Measurements from ENCODE around the gene S100A1. TPM values are rescaled to one million over a fixed set of nuclear protein-coding genes. Genes with fewer than 3 reads are reported as not detected.

The S100A1 gene
- total RNA-seq, 2 experiments from 2014 or later: not detected

GRCh38 chr1:153611356-153611755, 16.9 kb upstream of the S100A1 start:
- CTCF ChIA-PET: interaction anchor here (0.7 to 10.2 kb wide), 4 partner anchors 16 to 101 kb away, joined by 3 to 115 read pairs (median 4); partner anchors contain the start of gene S100A13
- Mint-ChIP-seq H3K27me3 (ENCODE audit: low read depth) (no peaks in the 10 kb centered on the region), H3K36me3 (ENCODE audit: low read depth) (no peaks in the 10 kb centered on the region), H3K4me1 (ENCODE audit: low read depth) (no peaks in the 10 kb centered on the region), H3K4me3 (no peak overlapping the region), H3K9me3 (ENCODE audit: insufficient read depth) (no peaks in the 10 kb centered on the region), H3K27ac (no peak overlapping the region)
- DNase-seq: no peak
- POLR2A ChIA-PET: no interaction called here
- ATAC-seq: no peak

- CTCF ChIA-PET: interaction anchor here (0.7 to 10.2 kb wide), 5 partner anchors 15 to 102 kb away, joined by 3 to 115 read pairs (median 4); partner anchors contain the start of gene S100A13
- Mint-ChIP-seq H3K9me3 (ENCODE audit: insufficient read depth) (no peaks in the 10 kb centered on the region), H3K4me3 (no peak overlapping the region), H3K36me3 (ENCODE audit: low read depth) (no peaks in the 10 kb centered on the region), H3K27ac (no peak overlapping the region), H3K27me3 (ENCODE audit: low read depth) (no peaks in the 10 kb centered on the region), H3K4me1 (ENCODE audit: low read depth) (peaks cover under 1% of the 10 kb centered on the region)
- POLR2A ChIA-PET: interaction anchor here (0.6 kb wide), 1 partner anchor 31 kb away, joined by 3 read pairs; no protein-coding TSS in a partner anchor
- no peak for ATAC-seq
- no peak for DNase-seq
Observed at GRCh38 chr1:153612111-153612754, 16.0 kb upstream of the S100A1 start.

GRCh38 chr1:153612755-153613331, 15.4 kb upstream of the S100A1 start, which contains the start of gene S100A16:
S100A16 (minus strand) TSS chr1:153613137; CDS start chr1:153608151, 4,986 bp downstream.
- Mint-ChIP-seq H3K27me3 (ENCODE audit: low read depth) (no peaks in the 10 kb centered on the region), H3K4me3 (no peak within 1 kb of the TSS), H3K4me1 (ENCODE audit: low read depth) (peaks cover 7% of the 10 kb centered on the region), H3K9me3 (ENCODE audit: insufficient read depth) (no peaks in the 10 kb centered on the region), H3K27ac (no peak within 1 kb of the TSS), H3K36me3 (ENCODE audit: low read depth) (no peaks in the 10 kb centered on the region)
- no peak for ATAC-seq
- ChIA-PET POLR2A (interaction anchor here (0.6 kb wide), 1 partner anchor 32 kb away, joined by 3 read pairs; no protein-coding TSS in a partner anchor), CTCF (interaction anchor here (0.9 to 10.2 kb wide), 4 partner anchors 14 to 80 kb away, joined by 3 to 115 read pairs (median 4); partner anchors contain the start of gene S100A13)
- DNase-seq: no peak

GRCh38 chr1:153613406-153613805, 14.8 kb upstream of the S100A1 start:
- Mint-ChIP-seq H3K4me3 (no peak overlapping the region), H3K27me3 (ENCODE audit: low read depth) (no peaks in the 10 kb centered on the region), H3K36me3 (ENCODE audit: low read depth) (no peaks in the 10 kb centered on the region), H3K9me3 (ENCODE audit: insufficient read depth) (no peaks in the 10 kb centered on the region), H3K27ac (no peak overlapping the region), H3K4me1 (ENCODE audit: low read depth) (peaks cover 9% of the 10 kb centered on the region)
- no peak for DNase-seq
- ATAC-seq: no peak
- CTCF ChIA-PET: interaction anchor here (0.9 to 10.2 kb wide), 3 partner anchors 14 to 81 kb away, joined by 3 to 115 read pairs (median 4); partner anchors contain the start of gene S100A13
- POLR2A ChIA-PET: interaction anchor here (3.1 kb wide), 1 partner anchor 21 kb away, joined by 15 read pairs; the partner anchor contains the start of gene CHTOP

- ChIA-PET CTCF (interaction anchor here (0.9 to 10.2 kb wide), 6 partner anchors 10 to 105 kb away, joined by 6 to 120 read pairs (median 8); partner anchors contain the start of gene S100A13), POLR2A (interaction anchor here (3.1 kb wide), 1 partner anchor 20 kb away, joined by 15 read pairs; the partner anchor contains the start of gene CHTOP)
- Mint-ChIP-seq H3K36me3 (ENCODE audit: low read depth) (no peaks in the 10 kb centered on the region), H3K27ac (no peak overlapping the region), H3K4me1 (ENCODE audit: low read depth) (peaks cover 9% of the 10 kb centered on the region), H3K4me3 (no peak overlapping the region), H3K27me3 (ENCODE audit: low read depth) (no peaks in the 10 kb centered on the region), H3K9me3 (ENCODE audit: insufficient read depth) (no peaks in the 10 kb centered on the region)
- DNase-seq: no peak
- ATAC-seq: no peak
Observed at GRCh38 chr1:153614189-153614900, 13.9 kb upstream of the S100A1 start.

DNA sequence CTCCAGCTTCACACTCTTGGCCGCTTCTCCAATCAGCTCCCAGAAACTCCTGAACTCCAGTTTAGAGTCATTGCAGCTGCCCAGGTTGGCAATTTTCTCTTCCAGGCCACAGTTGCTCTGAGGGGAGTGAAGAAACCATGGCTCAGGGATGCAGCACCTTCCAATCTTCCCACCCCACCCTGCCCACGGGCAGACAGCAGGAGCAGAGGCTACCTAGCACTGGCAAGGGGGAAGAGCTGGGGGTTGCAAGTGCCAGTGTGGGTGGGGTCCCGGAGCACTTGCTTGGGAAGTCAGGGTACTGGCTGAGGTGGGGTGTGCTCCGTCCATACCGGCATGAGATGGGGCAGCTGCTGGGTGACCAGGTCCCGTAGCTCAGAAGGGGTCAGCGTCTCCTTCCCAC, 13.3 kb upstream of the S100A1 start:
- H3K36me3 Mint-ChIP-seq (ENCODE audit: low read depth): no peaks in the 10 kb centered on the region
- ChIA-PET POLR2A (interaction anchor here (3.1 kb wide), 1 partner anchor 19 kb away, joined by 15 read pairs; the partner anchor contains the start of gene CHTOP), CTCF (interaction anchor here (0.9 to 10.2 kb wide), 7 partner anchors 10 to 105 kb away, joined by 6 to 120 read pairs (median 9); partner anchors contain the start of genes S100A13 and S100A6)
- no peak overlapping the region for H3K4me3 Mint-ChIP-seq
- no peaks in the 10 kb centered on the region for H3K27me3 Mint-ChIP-seq (ENCODE audit: low read depth)
- DNase-seq (no peak), ATAC-seq (no peak)
- peaks cover 9% of the 10 kb centered on the region for H3K4me1 Mint-ChIP-seq (ENCODE audit: low read depth)
- no peaks in the 10 kb centered on the region for H3K9me3 Mint-ChIP-seq (ENCODE audit: insufficient read depth)
- no peak overlapping the region for H3K27ac Mint-ChIP-seq

DNA sequence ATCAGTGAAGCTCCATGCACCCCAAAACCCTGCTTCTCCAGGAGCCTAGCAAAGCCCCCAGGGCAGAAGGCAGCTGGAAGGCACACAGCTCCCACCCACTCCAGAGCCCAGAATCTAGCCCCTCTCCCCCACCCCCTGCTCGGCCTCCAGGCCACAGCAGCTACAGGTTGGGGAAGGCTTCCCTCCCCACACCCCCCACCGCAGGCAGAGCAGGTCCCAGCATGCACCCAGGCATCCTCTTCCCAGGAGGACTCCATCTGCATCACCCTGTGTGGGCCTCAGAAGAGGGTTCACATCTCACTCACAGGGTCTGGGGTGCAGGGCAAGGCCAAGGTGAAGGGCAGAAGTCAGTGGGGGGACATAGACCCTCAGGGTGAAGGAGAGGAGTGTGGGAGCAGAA, 12.8 kb upstream of the S100A1 start:
- H3K36me3 Mint-ChIP-seq (ENCODE audit: low read depth): no peaks in the 10 kb centered on the region
- ChIA-PET POLR2A (interaction anchor here (0.9 to 3.1 kb wide), 3 partner anchors 13 to 70 kb away, joined by 3 to 15 read pairs (median 3); partner anchors contain the start of genes CHTOP, S100A1 and S100A4), CTCF (interaction anchor here (0.8 to 10.2 kb wide), 8 partner anchors 9 to 106 kb away, joined by 3 to 120 read pairs (median 8); partner anchors contain the start of genes S100A13 and S100A6)
- H3K27ac Mint-ChIP-seq: no peak overlapping the region
- DNase-seq: no peak
- no peaks in the 10 kb centered on the region for H3K27me3 Mint-ChIP-seq (ENCODE audit: low read depth)
- ATAC-seq: no peak
- H3K4me1 Mint-ChIP-seq (ENCODE audit: low read depth): peaks cover 9% of the 10 kb centered on the region
- no peaks in the 10 kb centered on the region for H3K9me3 Mint-ChIP-seq (ENCODE audit: insufficient read depth)
- H3K4me3 Mint-ChIP-seq: no peak overlapping the region

DNA sequence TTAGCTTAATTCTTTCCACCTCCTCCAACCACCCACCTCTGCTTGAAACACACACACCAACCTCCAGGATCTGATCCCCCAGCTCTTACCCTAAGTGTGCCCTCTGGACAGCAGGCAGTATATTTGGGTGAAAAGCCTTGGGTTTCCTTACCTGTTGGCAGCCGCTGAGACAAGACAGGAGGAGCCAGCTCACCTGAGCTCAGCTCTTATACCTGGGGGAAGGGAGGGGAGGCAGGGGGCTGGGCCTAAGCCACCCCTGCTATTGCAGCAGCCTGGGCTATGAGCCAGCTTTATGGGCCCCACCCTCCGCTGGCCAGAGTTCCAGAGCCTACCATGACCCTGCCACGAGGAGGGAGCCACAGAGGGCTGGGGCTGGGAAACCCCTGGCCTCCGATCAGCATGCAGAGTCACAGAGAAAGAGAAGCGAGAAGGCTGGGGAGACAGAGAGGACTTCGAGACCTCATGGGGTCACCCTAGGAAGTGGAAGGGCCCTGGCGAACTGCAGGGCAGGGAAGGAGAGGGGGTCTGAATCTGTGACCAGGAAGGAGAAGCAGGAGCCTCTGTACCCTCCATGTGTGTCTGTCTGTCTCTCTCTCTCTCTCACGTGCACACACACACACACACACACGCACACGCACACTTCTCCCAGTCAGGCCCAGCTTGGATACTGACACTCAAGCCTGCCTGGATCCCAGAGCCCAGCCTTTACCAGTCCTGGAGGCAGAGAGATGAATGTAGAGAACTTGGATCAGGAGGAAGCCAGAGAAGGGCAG, 11.9 kb upstream of the S100A1 start, which contains the start of gene S100A14:
Gene S100A14 (minus strand): TSS at position 182 of the 773 bp plus-strand sequence. CDS start 467 bp downstream, outside the sequence.
- ATAC-seq: no peak
- CTCF ChIA-PET: interaction anchor here (0.8 to 10.2 kb wide), 11 partner anchors 10 to 370 kb away, joined by 3 to 120 read pairs (median 8); partner anchors contain the start of genes RAB13, S100A1, S100A13 and S100A6
- POLR2A ChIA-PET: interaction anchor here (0.6 to 3.1 kb wide), 5 partner anchors 9 to 71 kb away, joined by 3 to 15 read pairs (median 3); partner anchors contain the start of genes CHTOP, S100A1 and S100A4
- peaks cover 9% of the 10 kb centered on the region for H3K4me1 Mint-ChIP-seq (ENCODE audit: low read depth)
- no peak within 1 kb of the TSS for H3K4me3 Mint-ChIP-seq
- H3K36me3 Mint-ChIP-seq (ENCODE audit: low read depth): no peaks in the 10 kb centered on the region
- no peaks in the 10 kb centered on the region for H3K27me3 Mint-ChIP-seq (ENCODE audit: low read depth)
- H3K9me3 Mint-ChIP-seq (ENCODE audit: insufficient read depth): no peaks in the 10 kb centered on the region
- peak within 1 kb of the TSS; percentile 26 for H3K27ac Mint-ChIP-seq
- no peak for DNase-seq

DNA sequence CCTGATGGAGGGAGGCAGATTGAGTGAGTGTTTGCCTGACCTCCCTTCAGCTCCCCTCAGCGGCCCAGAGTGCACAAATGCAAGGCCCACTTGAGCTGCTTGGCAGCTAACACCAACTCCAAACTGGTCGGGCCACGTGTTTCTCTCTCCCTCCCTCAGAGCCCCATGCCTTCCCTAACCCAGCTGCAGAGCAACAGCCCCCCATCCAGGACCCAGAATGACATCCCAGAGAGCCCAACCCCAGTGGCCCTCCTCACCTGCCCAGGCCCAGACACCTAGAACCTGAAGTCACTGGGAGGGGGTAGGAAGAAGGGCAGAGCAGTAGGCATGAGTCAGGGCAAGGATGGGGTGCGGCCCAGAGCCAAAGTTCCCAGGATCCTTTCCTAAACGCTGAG, 11.3 kb upstream of the S100A1 start:
- no peaks in the 10 kb centered on the region for H3K27me3 Mint-ChIP-seq (ENCODE audit: low read depth)
- no peaks in the 10 kb centered on the region for H3K9me3 Mint-ChIP-seq (ENCODE audit: insufficient read depth)
- POLR2A ChIA-PET: interaction anchor here (0.7 kb wide), 1 partner anchor 8 kb away, joined by 4 read pairs; no protein-coding TSS in a partner anchor
- ATAC-seq (no peak), DNase-seq (no peak)
- no peak overlapping the region for H3K4me3 Mint-ChIP-seq
- CTCF ChIA-PET: interaction anchor here (1.1 to 10.2 kb wide), 14 partner anchors 9 to 370 kb away, joined by 4 to 120 read pairs (median 6); partner anchors contain the start of genes CHTOP, RAB13, S100A1 and S100A13
- peak overlapping the region; percentile 26 for H3K27ac Mint-ChIP-seq
- no peaks in the 10 kb centered on the region for H3K36me3 Mint-ChIP-seq (ENCODE audit: low read depth)
- peaks cover 9% of the 10 kb centered on the region for H3K4me1 Mint-ChIP-seq (ENCODE audit: low read depth)

GRCh38 chr1:153617663-153618062, 10.6 kb upstream of the S100A1 start:
- no peaks in the 10 kb centered on the region for H3K9me3 Mint-ChIP-seq (ENCODE audit: insufficient read depth)
- peak; percentile 86 for DNase-seq
- peak; percentile 98 for ATAC-seq
- no peaks in the 10 kb centered on the region for H3K27me3 Mint-ChIP-seq (ENCODE audit: low read depth)
- H3K36me3 Mint-ChIP-seq (ENCODE audit: low read depth): no peaks in the 10 kb centered on the region
- no peak overlapping the region for H3K4me3 Mint-ChIP-seq
- CTCF ChIA-PET: interaction anchor here (0.6 to 10.2 kb wide), 26 partner anchors 10 to 369 kb away, joined by 3 to 120 read pairs (median 4); partner anchors contain the start of genes CHTOP, RAB13, S100A1 and S100A13
- POLR2A ChIA-PET: interaction anchor here (2.7 kb wide), 1 partner anchor 16 kb away, joined by 9 read pairs; the partner anchor contains the start of gene CHTOP
- peak overlapping the region; percentile 30 for H3K27ac Mint-ChIP-seq
- peaks cover 9% of the 10 kb centered on the region for H3K4me1 Mint-ChIP-seq (ENCODE audit: low read depth)

Data from activated CD8-positive, alpha-beta T cell treated with anti-CD3 and anti-CD28 coated beads, Interleukin-2, amount 10 ng/mL, durations not matched to agents 7 days and 5 days (primary cell).